Gastrocnemius medialis (tissue), 4 donors: ENCODE data around the gene NTRK3.

ENCODE experiments used
- POLR2A ChIP-seq, 2 donors: fragments of 450-650 bp; IDR thresholded peaks; one replicate each; pipeline ENCODE4 v1.6.1; 2017; ENCODE audit warnings: antibody characterized with exemption in 2 of 2, mild to moderate bottlenecking in 2 of 2, moderate library complexity in 2 of 2
- TF ChIP-seq, protein P1 (sequence below), 5 experiments: fragments of 450-650 bp in 3 of 5; fragments of 200-600 bp in 2 of 5; sonication (generic) in 2 of 5; IDR thresholded peaks in 4 of 5; conservative IDR thresholded peaks in 1 of 5; 1 replicate in 4 of 5; 2 replicates in 1 of 5; pipeline ENCODE4 v1.5.1; 2016 to 2019; ENCODE audit warnings: antibody characterized with exemption in 5 of 5, mild to moderate bottlenecking in 3 of 5, moderate library complexity in 3 of 5

DNA sequence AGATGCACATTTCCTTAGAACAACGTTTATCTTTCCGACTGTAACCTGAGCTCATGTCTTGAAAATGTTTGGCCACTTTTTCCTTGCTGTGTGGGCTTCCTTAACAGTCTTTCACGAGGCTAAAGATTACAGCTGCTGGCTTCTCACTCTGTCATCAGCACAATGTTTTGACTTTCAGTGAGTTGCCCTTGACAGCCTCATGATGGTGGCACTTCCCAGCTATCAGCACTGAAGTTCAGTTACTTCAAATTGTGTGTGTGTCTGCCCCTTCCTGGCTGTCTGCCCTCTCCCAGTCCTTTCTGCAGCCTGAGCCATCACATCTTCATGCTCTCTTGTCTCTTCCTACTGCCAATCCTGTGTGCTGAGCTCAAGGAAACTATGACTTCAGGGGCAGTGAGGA is 152.2 kb downstream of the NTRK3 start:
- TF ChIP-seq, protein P1, sequence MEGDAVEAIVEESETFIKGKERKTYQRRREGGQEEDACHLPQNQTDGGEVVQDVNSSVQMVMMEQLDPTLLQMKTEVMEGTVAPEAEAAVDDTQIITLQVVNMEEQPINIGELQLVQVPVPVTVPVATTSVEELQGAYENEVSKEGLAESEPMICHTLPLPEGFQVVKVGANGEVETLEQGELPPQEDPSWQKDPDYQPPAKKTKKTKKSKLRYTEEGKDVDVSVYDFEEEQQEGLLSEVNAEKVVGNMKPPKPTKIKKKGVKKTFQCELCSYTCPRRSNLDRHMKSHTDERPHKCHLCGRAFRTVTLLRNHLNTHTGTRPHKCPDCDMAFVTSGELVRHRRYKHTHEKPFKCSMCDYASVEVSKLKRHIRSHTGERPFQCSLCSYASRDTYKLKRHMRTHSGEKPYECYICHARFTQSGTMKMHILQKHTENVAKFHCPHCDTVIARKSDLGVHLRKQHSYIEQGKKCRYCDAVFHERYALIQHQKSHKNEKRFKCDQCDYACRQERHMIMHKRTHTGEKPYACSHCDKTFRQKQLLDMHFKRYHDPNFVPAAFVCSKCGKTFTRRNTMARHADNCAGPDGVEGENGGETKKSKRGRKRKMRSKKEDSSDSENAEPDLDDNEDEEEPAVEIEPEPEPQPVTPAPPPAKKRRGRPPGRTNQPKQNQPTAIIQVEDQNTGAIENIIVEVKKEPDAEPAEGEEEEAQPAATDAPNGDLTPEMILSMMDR (IDR thresholded peaks at IDR 0.05 in 4 of 5, conservative IDR thresholded peaks at IDR 0.05 in 1 of 5) = no peak
- TF ChIP-seq POLR2A (IDR thresholded peaks at IDR 0.05) = no peak
